NB4 (cell line): ENCODE data around the gene GPRIN2.

Source experiments
- CTCF ChIP-seq: IDR thresholded peaks from one replicate; pipeline ENCODE4 v1.5.1; 2012; ENCODE audit warnings: low read depth, low read length
- POLR2A ChIP-seq: IDR thresholded peaks from 2 replicates; pipeline ENCODE4 v1.6.1; 2011; ENCODE audit warnings: mild to moderate bottlenecking; ENCODE audit not compliant: insufficient read length; ENCODE audit errors: extremely low read depth

- TF ChIP-seq POLR2A (no peak), CTCF (no peak)
Measured at GRCh38 chr10:46523119-46523961, 33.1 kb downstream of the GPRIN2 start.
